Large intestine (tissue), 3 donors: ENCODE data around the gene SGK2. TPM values are rescaled to one million over a fixed set of nuclear protein-coding genes. Genes with fewer than 3 reads are reported as not detected.

ENCODE experiments used
- DNase-seq, 2 donors: peaks; one replicate each; pipeline versions ENCODE4 v3.0.0 to v3.0.0-alpha.2; 2013
- H3K27ac ChIP-seq: one replicate; pipeline ENCODE4 v1.5.1; 2013; ENCODE audit warnings: low read length
- H3K27me3 ChIP-seq: 2 replicates; pipeline ENCODE4 v1.6.1; 2013; ENCODE audit warnings: low read length; ENCODE audit not compliant: control insufficient read depth, insufficient read depth
- H3K36me3 ChIP-seq: 2 replicates; pipeline ENCODE4 v1.6.1; 2013; ENCODE audit warnings: low read length; ENCODE audit not compliant: control insufficient read depth, insufficient read depth
- H3K4me1 ChIP-seq: one replicate; pipeline ENCODE4 v1.6.1; 2013; ENCODE audit warnings: low read length; ENCODE audit not compliant: control insufficient read depth, insufficient read depth
- H3K4me3 ChIP-seq: one replicate; pipeline ENCODE4 v1.5.1; 2013; ENCODE audit warnings: low read length
- H3K9me3 ChIP-seq: one replicate; pipeline ENCODE4 v1.6.1; 2013; ENCODE audit warnings: mild to moderate bottlenecking, low read depth, low read length, moderate library complexity; ENCODE audit not compliant: control insufficient read depth
- WGBS: methylation state at CpG from one replicate; pipeline ENCODE4 v1.1.5; 2013; ENCODE audit warnings: low lambda C conversion rate; ENCODE audit not compliant: insufficient coverage; 5-methylcytosine and 5-hydroxymethylcytosine counted together
- polyA plus RNA-seq: library from polyadenylated mRNA; unstranded; fragments of 120-200 nt; gene quantifications from one replicate; pipeline ENCODE4 v1.2.1, GENCODE V29; 2013

Gene SGK2
- polyA plus RNA-seq, 1 donor = 21.9 TPM

GRCh38 chr20:43563991-43564390, 5.2 kb downstream of the SGK2 start:
- H3K27ac ChIP-seq = no peak overlapping the region
- H3K4me3 ChIP-seq = no peak overlapping the region
- H3K27me3 ChIP-seq = no peaks in the 10 kb centered on the region
- no peak for DNase-seq
- peaks cover 5% of the 10 kb centered on the region for H3K4me1 ChIP-seq
- no CpG with 5 or more reads among the region's 7 CpGs for WGBS
- no peaks in the 10 kb centered on the region for H3K9me3 ChIP-seq
- H3K36me3 ChIP-seq = peaks cover 13% of the 10 kb centered on the region

GRCh38 chr20:43564455-43564854, 5.6 kb downstream of the SGK2 start:
- H3K27ac ChIP-seq = no peak overlapping the region
- WGBS = no CpG with 5 or more reads among the region's 8 CpGs
- no peaks in the 10 kb centered on the region for H3K9me3 ChIP-seq
- H3K36me3 ChIP-seq = peaks cover 17% of the 10 kb centered on the region
- H3K27me3 ChIP-seq = no peaks in the 10 kb centered on the region
- H3K4me3 ChIP-seq = no peak overlapping the region
- DNase-seq = no peak
- H3K4me1 ChIP-seq = peaks cover 5% of the 10 kb centered on the region

- no peak for DNase-seq
- Histone ChIP-seq H3K27ac (no peak overlapping the region), H3K4me1 (peaks cover 2% of the 10 kb centered on the region), H3K9me3 (no peaks in the 10 kb centered on the region), H3K27me3 (no peaks in the 10 kb centered on the region), H3K36me3 (peaks cover 24% of the 10 kb centered on the region), H3K4me3 (no peak overlapping the region)
- no CpG with 5 or more reads among the region's 18 CpGs for WGBS
Observed at GRCh38 chr20:43564993-43565757, 6.3 kb downstream of the SGK2 start.

GRCh38 chr20:43565758-43566104, 6.9 kb downstream of the SGK2 start:
- Histone ChIP-seq H3K4me3 (no peak overlapping the region), H3K9me3 (no peaks in the 10 kb centered on the region), H3K36me3 (peaks cover 30% of the 10 kb centered on the region), H3K27me3 (no peaks in the 10 kb centered on the region), H3K27ac (no peak overlapping the region), H3K4me1 (no peaks in the 10 kb centered on the region)
- no CpG with 5 or more reads among the region's 4 CpGs for WGBS
- no peak for DNase-seq

GRCh38 chr20:43567477-43567876, 8.7 kb downstream of the SGK2 start:
- DNase-seq = no peak
- Histone ChIP-seq H3K4me3 (no peak overlapping the region), H3K36me3 (peaks cover 35% of the 10 kb centered on the region), H3K4me1 (no peaks in the 10 kb centered on the region), H3K9me3 (no peaks in the 10 kb centered on the region), H3K27ac (no peak overlapping the region), H3K27me3 (no peaks in the 10 kb centered on the region)
- no CpG with 5 or more reads among the region's 9 CpGs for WGBS

- H3K36me3 ChIP-seq = peaks cover 41% of the 10 kb centered on the region
- H3K27ac ChIP-seq = no peak overlapping the region
- WGBS = no CpG with 5 or more reads among the region's 4 CpGs
- no peak for DNase-seq
- no peak overlapping the region for H3K4me3 ChIP-seq
- H3K27me3 ChIP-seq = no peaks in the 10 kb centered on the region
- H3K9me3 ChIP-seq = no peaks in the 10 kb centered on the region
- H3K4me1 ChIP-seq = no peaks in the 10 kb centered on the region
Observed at GRCh38 chr20:43568706-43569105, 9.9 kb downstream of the SGK2 start.

- Histone ChIP-seq H3K4me1 (no peaks in the 10 kb centered on the region), H3K9me3 (no peaks in the 10 kb centered on the region), H3K36me3 (peaks cover 41% of the 10 kb centered on the region), H3K27me3 (no peaks in the 10 kb centered on the region), H3K4me3 (no peak overlapping the region), H3K27ac (no peak overlapping the region)
- no peak for DNase-seq
- no CpG with 5 or more reads among the region's 10 CpGs for whole genome bisulfite sequencing
Observed at GRCh38 chr20:43569282-43569681, 10.5 kb downstream of the SGK2 start.

GRCh38 chr20:43570496-43570895, 11.7 kb downstream of the SGK2 start:
- peaks cover 1% of the 10 kb centered on the region for H3K4me1 ChIP-seq
- H3K9me3 ChIP-seq = no peaks in the 10 kb centered on the region
- no peaks in the 10 kb centered on the region for H3K27me3 ChIP-seq
- peaks cover 46% of the 10 kb centered on the region for H3K36me3 ChIP-seq
- WGBS = no CpG with 5 or more reads among the region's 10 CpGs
- H3K27ac ChIP-seq = no peak overlapping the region
- no peak overlapping the region for H3K4me3 ChIP-seq
- DNase-seq = no peak

GRCh38 chr20:43571310-43571709, 12.5 kb downstream of the SGK2 start:
- WGBS = no CpG with 5 or more reads among the region's 3 CpGs

GRCh38 chr20:43571771-43572170, 12.9 kb downstream of the SGK2 start:
- Histone ChIP-seq H3K36me3 (peaks cover 55% of the 10 kb centered on the region), H3K9me3 (no peaks in the 10 kb centered on the region), H3K27ac (no peak overlapping the region), H3K27me3 (no peaks in the 10 kb centered on the region), H3K4me1 (peaks cover 3% of the 10 kb centered on the region), H3K4me3 (no peak overlapping the region)
- WGBS = no CpG with 5 or more reads among the region's 6 CpGs
- no peak for DNase-seq

More at GRCh38 chr20:43571310-43571709, 12.5 kb downstream of the SGK2 start:
- H3K27me3 ChIP-seq = no peaks in the 10 kb centered on the region
- peaks cover 52% of the 10 kb centered on the region for H3K36me3 ChIP-seq
- DNase-seq = no peak
- peaks cover 3% of the 10 kb centered on the region for H3K4me1 ChIP-seq
- no peak overlapping the region for H3K27ac ChIP-seq
- H3K9me3 ChIP-seq = no peaks in the 10 kb centered on the region
- no peak overlapping the region for H3K4me3 ChIP-seq

GRCh38 chr20:43572891-43573290, 14.1 kb downstream of the SGK2 start:
- Histone ChIP-seq H3K4me1 (peaks cover 3% of the 10 kb centered on the region), H3K27me3 (no peaks in the 10 kb centered on the region), H3K9me3 (no peaks in the 10 kb centered on the region), H3K36me3 (peaks cover 55% of the 10 kb centered on the region), H3K4me3 (no peak overlapping the region), H3K27ac (no peak overlapping the region)
- WGBS = no CpG with 5 or more reads among the region's 8 CpGs
- no peak for DNase-seq
